B cell (primary cell): Measurements from ENCODE around the gene BEST1. TPM values are rescaled to one million over a fixed set of nuclear protein-coding genes. Genes with fewer than 3 reads are reported as not detected.

ENCODE experiments used
- ATAC-seq: fragments of 200-7000 bp; cut with Tn5 transposase; one replicate; pipeline ENCODE4 v1.10.0; 2021; ENCODE audit warnings: low read depth, mild to moderate bottlenecking, moderate number of reproducible peaks, moderate library complexity
- CTCF ChIA-PET: fragments of 350-600 bp; sonication (Branson Sonifier 250); formaldehyde crosslinking; loops from one replicate; lab custom pipeline; 2021; ENCODE audit warnings: antibody characterized with exemption, inconsistent platforms; lab: Charles Lee
- POLR2A ChIA-PET: fragments of 350-600 bp; sonication (Branson Sonifier 250); formaldehyde crosslinking; loops from one replicate; lab custom pipeline; 2021; ENCODE audit warnings: antibody characterized with exemption; lab: Charles Lee
- DNase-seq: peaks from one replicate; pipeline ENCODE4 v3.0.0; 2013
- H2AFZ ChIP-seq: 2 replicates; pipeline ENCODE4 v1.6.1; 2012; ENCODE audit warnings: mild to moderate bottlenecking, low read depth, low read length; ENCODE audit not compliant: insufficient read depth, poor library complexity, severe bottlenecking
- H3K27ac ChIP-seq, 2 donors: 1 replicate in 1 of 2; 2 replicates in 1 of 2; pipeline ENCODE4 v1.5.1; 2012 to 2013; ENCODE audit warnings: low read length in 2 of 2, mild to moderate bottlenecking in 2 of 2, moderate library complexity in 1 of 2
- H3K27me3 ChIP-seq, 4 experiments: fragments of 200-600 bp in 1 of 4; sonication (generic) in 1 of 4; replicated peaks in 1 of 4; 1 replicate in 2 of 4; 2 replicates in 2 of 4; pipeline versions ENCODE4 v1.6.1 to v1.7.0; 2013 to 2016; ENCODE audit warnings: low read length in 3 of 4, mild to moderate bottlenecking in 2 of 4, mixed read lengths in 1 of 4, moderate library complexity in 1 of 4; ENCODE audit not compliant: insufficient read depth in 4 of 4, control insufficient read depth in 3 of 4; ENCODE audit errors: control extremely low read depth in 1 of 4
- H3K36me3 ChIP-seq, 2 experiments: replicated peaks in 1 of 2; 1 replicate in 1 of 2; 2 replicates in 1 of 2; pipeline versions ENCODE4 v1.6.1 to v1.7.1; 2013; ENCODE audit warnings: low read length in 1 of 2; ENCODE audit not compliant: insufficient read depth in 2 of 2, control insufficient read depth in 1 of 2; ENCODE audit errors: control extremely low read depth in 1 of 2, extremely low read depth in 1 of 2
- H3K4me1 ChIP-seq, 2 donors: fragments of 200-600 bp in 1 of 2; sonication (generic) in 1 of 2; 1 replicate in 1 of 2; 2 replicates in 1 of 2; pipeline versions ENCODE4 v1.5.1 to v1.6.1; 2013 to 2017; ENCODE audit warnings: low read length in 2 of 2; ENCODE audit not compliant: control insufficient read depth in 2 of 2, insufficient read depth in 2 of 2
- H3K4me2 ChIP-seq: replicated peaks from 2 replicates; pipeline ENCODE3; 2012; ENCODE audit warnings: mild to moderate bottlenecking, low read depth, low read length; ENCODE audit not compliant: poor library complexity, severe bottlenecking
- H3K4me3 ChIP-seq, 5 experiments: fragments of 200-600 bp in 1 of 5; sonication (generic) in 1 of 5; 1 replicate in 3 of 5; 2 replicates in 2 of 5; pipeline versions ENCODE4 v1.5.1 to v1.7.0; 2011 to 2016; ENCODE audit warnings: low read length in 4 of 5, mild to moderate bottlenecking in 4 of 5, low read depth in 2 of 5, control low read depth in 1 of 5, moderate library complexity in 1 of 5; ENCODE audit not compliant: insufficient read depth in 1 of 5; ENCODE audit errors: control extremely low read depth in 1 of 5, extremely low read depth in 1 of 5
- H3K79me2 ChIP-seq: fragments of 200-600 bp; sonication (generic); one replicate; pipeline ENCODE4 v1.6.0; 2016; ENCODE audit warnings: low read length; ENCODE audit not compliant: control insufficient read depth, insufficient read depth
- H3K9ac ChIP-seq: fragments of 200-600 bp; sonication (generic); 2 replicates; pipeline ENCODE4 v1.6.1; 2017; ENCODE audit warnings: mild to moderate bottlenecking, low read length, moderate library complexity
- H3K9me3 ChIP-seq, 3 donors: one replicate each; pipeline versions ENCODE4 v1.6.1 to v1.7.1; 2013; ENCODE audit warnings: low read length in 2 of 3; ENCODE audit not compliant: control insufficient read depth in 2 of 3, insufficient read depth in 1 of 3; ENCODE audit errors: control extremely low read depth in 1 of 3
- H4K20me1 ChIP-seq: 2 replicates; pipeline ENCODE4 v1.6.0; 2012; ENCODE audit warnings: mild to moderate bottlenecking, low read length; ENCODE audit not compliant: insufficient read depth, control insufficient read depth, poor library complexity, severe bottlenecking
- H3K27ac Mint-ChIP-seq: one replicate; pipeline ENCODE4 v1.8.0; 2021; ENCODE audit warnings: mixed read lengths
- H3K27me3 Mint-ChIP-seq: one replicate; pipeline ENCODE4 v1.8.0; 2021; ENCODE audit warnings: mixed read lengths
- H3K4me1 Mint-ChIP-seq: one replicate; pipeline ENCODE4 v1.8.0; 2021; ENCODE audit warnings: mixed read lengths
- H3K4me3 Mint-ChIP-seq: one replicate; pipeline ENCODE4 v1.8.0; 2021; ENCODE audit warnings: mixed read lengths
- H3K9me3 Mint-ChIP-seq: one replicate; pipeline ENCODE4 v1.8.0; 2022; ENCODE audit warnings: mixed read lengths; ENCODE audit not compliant: insufficient read depth
- EZH2 ChIP-seq: IDR thresholded peaks from 2 replicates; pipeline ENCODE4 v1.6.1; 2012; ENCODE audit warnings: borderline replicate concordance, low read depth, mild to moderate bottlenecking, moderate library complexity, low read length; ENCODE audit not compliant: insufficient read depth, poor library complexity, severe bottlenecking
- WGBS: methylation state at CpG from one replicate; pipeline ENCODE4 v1.1.5; 2013; ENCODE audit warnings: missing lambda C conversion rate; ENCODE audit not compliant: insufficient coverage; 5-methylcytosine and 5-hydroxymethylcytosine counted together
- intact Hi-C: fragments of 100-400 bp; cut with micrococcal nuclease; formaldehyde crosslinking; loops from one replicate; pipeline ENCODE4 v1.10.0; 2022
- polyA plus RNA-seq: library from polyadenylated mRNA; depleted of rRNA; stranded (reverse); fragments of >200 nt; gene quantifications from 2 replicates; pipeline ENCODE4 v1.2.3, GENCODE V29; 2012
- total RNA-seq, 2 donors: library from RNA; stranded (reverse); fragments of 120-200 nt in 1 of 2; gene quantifications; 1 replicate in 1 of 2; 2 replicates in 1 of 2; pipeline versions ENCODE4 v1.2.3 to v1.2.4, GENCODE V29; 2013 to 2022
- TF ChIP-seq, protein P1 (sequence below): fragments of 200-600 bp; IDR thresholded peaks from one replicate; pipeline ENCODE4 v1.8.0; 2022; ENCODE audit warnings: antibody characterized with exemption, mild to moderate bottlenecking

BEST1 gene
- total and polyA plus RNA-seq, 2 donors (not counting 1 experiment from before 2014, with no cell fraction given) = 0.07 to 0.99 TPM

DNA sequence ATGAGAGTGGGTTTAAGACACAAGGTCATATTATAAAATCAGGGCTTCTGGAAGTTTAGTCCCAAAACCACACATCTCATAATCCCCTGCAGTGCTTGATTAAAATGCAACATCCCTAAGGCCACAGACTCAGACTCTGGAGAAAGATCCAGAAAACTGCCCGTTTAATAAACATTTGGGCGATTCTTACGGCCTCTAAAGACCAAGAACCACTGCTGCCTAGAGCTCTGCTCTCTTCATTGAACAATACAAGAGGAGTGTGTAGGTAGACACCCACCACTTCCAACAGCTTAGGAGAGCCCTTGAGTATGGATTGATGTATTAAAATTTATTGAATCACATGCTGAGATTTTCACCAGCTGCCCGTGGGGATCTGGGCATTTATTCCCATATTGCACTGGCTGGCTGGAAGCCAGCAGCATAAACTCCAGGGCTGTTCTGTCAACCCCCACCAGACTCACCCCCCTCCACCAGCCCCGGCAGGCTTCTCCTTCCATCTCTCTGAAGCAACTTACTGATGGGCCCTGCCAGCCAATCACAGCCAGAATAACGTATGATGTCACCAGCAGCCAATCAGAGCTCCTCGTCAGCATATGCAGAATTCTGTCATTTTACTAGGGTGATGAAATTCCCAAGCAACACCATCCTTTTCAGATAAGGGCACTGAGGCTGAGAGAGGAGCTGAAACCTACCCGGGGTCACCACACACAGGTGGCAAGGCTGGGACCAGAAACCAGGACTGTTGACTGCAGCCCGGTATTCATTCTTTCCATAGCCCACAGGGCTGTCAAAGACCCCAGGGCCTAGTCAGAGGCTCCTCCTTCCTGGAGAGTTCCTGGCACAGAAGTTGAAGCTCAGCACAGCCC is 749 bp upstream of the BEST1 start:
- ATAC-seq = no peak

More for the DNA sequence above, 749 bp upstream of the BEST1 start:
- H4K20me1 ChIP-seq = no peaks in the 10 kb centered on the region
- H3K36me3 ChIP-seq = no peaks in the 10 kb centered on the region
- H3K4me2 ChIP-seq = no peak overlapping the region
- H2AFZ ChIP-seq = no peak overlapping the region
- H3K27me3 Mint-ChIP-seq = peaks cover 4% of the 10 kb centered on the region
- H3K27me3 ChIP-seq = peaks cover 0 to 4% (median 2%) of the 10 kb centered on the region in 4 experiments
- no peak overlapping the region for H3K4me3 Mint-ChIP-seq
- 68% methylated on average over 5 of the region's 9 CpGs for WGBS
- H3K4me3 ChIP-seq = no peak overlapping the region
- ChIA-PET CTCF (interaction anchor here (1.3 to 10.2 kb wide), 9 partner anchors 13 to 159 kb away, joined by 3 to 217 read pairs (median 62); no protein-coding TSS in a partner anchor), POLR2A (interaction anchor here (0.5 to 1.3 kb wide), 3 partner anchors 10 to 54 kb away, joined by 4 to 10 read pairs (median 7); partner anchors contain the start of gene FTH1)
- TF ChIP-seq EZH2 = no peak
- TF ChIP-seq, protein P1, sequence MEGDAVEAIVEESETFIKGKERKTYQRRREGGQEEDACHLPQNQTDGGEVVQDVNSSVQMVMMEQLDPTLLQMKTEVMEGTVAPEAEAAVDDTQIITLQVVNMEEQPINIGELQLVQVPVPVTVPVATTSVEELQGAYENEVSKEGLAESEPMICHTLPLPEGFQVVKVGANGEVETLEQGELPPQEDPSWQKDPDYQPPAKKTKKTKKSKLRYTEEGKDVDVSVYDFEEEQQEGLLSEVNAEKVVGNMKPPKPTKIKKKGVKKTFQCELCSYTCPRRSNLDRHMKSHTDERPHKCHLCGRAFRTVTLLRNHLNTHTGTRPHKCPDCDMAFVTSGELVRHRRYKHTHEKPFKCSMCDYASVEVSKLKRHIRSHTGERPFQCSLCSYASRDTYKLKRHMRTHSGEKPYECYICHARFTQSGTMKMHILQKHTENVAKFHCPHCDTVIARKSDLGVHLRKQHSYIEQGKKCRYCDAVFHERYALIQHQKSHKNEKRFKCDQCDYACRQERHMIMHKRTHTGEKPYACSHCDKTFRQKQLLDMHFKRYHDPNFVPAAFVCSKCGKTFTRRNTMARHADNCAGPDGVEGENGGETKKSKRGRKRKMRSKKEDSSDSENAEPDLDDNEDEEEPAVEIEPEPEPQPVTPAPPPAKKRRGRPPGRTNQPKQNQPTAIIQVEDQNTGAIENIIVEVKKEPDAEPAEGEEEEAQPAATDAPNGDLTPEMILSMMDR = no peak
- DNase-seq = peak; percentile 43
- peaks cover 8% of the 10 kb centered on the region for H3K4me1 Mint-ChIP-seq
- no peak overlapping the region for H3K9ac ChIP-seq
- H3K79me2 ChIP-seq = no peaks in the 10 kb centered on the region
- H3K27ac ChIP-seq = no peak overlapping the region
- H3K27ac Mint-ChIP-seq = no peak overlapping the region
- H3K9me3 Mint-ChIP-seq = no peaks in the 10 kb centered on the region
- peaks cover 0 to 2% (median 0%) of the 10 kb centered on the region in 3 donors for H3K9me3 ChIP-seq
- intact Hi-C loops = no loop called here
- H3K4me1 ChIP-seq = peaks cover 7 to 9% of the 10 kb centered on the region in 2 donors
